Uterus (tissue), 4 donors: ENCODE results near the gene CHD1L. TPM values are rescaled to one million over a fixed set of nuclear protein-coding genes. Genes with fewer than 3 reads are reported as not detected.
A peak's percentile ranks its signal among the peaks of the same experiment; 100 is the strongest.
"Not testable (repeated sequence)": the region's sequence is repeated elsewhere in the genome, so short reads cannot be mapped to it uniquely, and the experiment has no call there.

Experiments used
- DNase-seq, 2 donors: peaks; one replicate each; pipeline ENCODE4 v3.0.0-alpha.2; 2019 to 2020
- H3K27ac ChIP-seq, 2 donors: fragments of 200-600 bp; sonication (generic); 1 replicate in 1 of 2; 2 replicates in 1 of 2; pipeline ENCODE4 v1.5.1; 2016 to 2018
- H3K27me3 ChIP-seq, 2 donors: fragments of 200-600 bp; sonication (generic); one replicate each; pipeline ENCODE4 v1.5.1; 2018 to 2019; ENCODE audit warnings: control low read depth in 1 of 2
- H3K36me3 ChIP-seq, 2 donors: fragments of 200-600 bp; sonication (generic); one replicate each; pipeline ENCODE4 v1.5.1; 2019; ENCODE audit warnings: control low read depth in 1 of 2
- H3K4me1 ChIP-seq, 2 donors: fragments of 200-600 bp; sonication (generic); one replicate each; pipeline ENCODE4 v1.5.1; 2018 to 2019; ENCODE audit warnings: control low read depth in 1 of 2
- H3K4me3 ChIP-seq, 2 donors: fragments of 200-600 bp; sonication (generic); 1 replicate in 1 of 2; 2 replicates in 1 of 2; pipeline ENCODE4 v1.5.1; 2018 to 2019; ENCODE audit warnings: mild to moderate bottlenecking in 1 of 2
- H3K9me3 ChIP-seq, 2 donors: fragments of 200-600 bp; sonication (generic); one replicate each; pipeline ENCODE4 v1.5.1; 2019; ENCODE audit warnings: control low read depth in 1 of 2
- CTCF ChIP-seq, 4 experiments: fragments of 200-600 bp in 2 of 4; fragments of 450-650 bp in 2 of 4; sonication (generic) in 2 of 4; IDR thresholded peaks; one replicate each; pipeline ENCODE4 v1.5.1; 2016 to 2019; ENCODE audit warnings: antibody characterized with exemption in 4 of 4, mild to moderate bottlenecking in 2 of 4, moderate library complexity in 1 of 4
- POLR2A ChIP-seq, 2 donors: fragments of 450-650 bp; IDR thresholded peaks; one replicate each; pipeline ENCODE4 v1.6.1; 2016; ENCODE audit warnings: antibody characterized with exemption in 2 of 2, mild to moderate bottlenecking in 1 of 2, moderate library complexity in 1 of 2
- intact Hi-C: fragments of 100-400 bp; cut with DNase I; formaldehyde crosslinking; loops from one replicate; pipeline ENCODE4 v1.15.1; 2023; ENCODE audit warnings: low total_unique reads
- total RNA-seq, 4 donors: library from RNA; depleted of rRNA in 3 of 4; stranded (reverse); fragments of >200 nt in 3 of 4; gene quantifications; one replicate each; pipeline versions ENCODE4 v1.1.0 to v1.2.4, GENCODE V29; 2014 to 2023
- donor health status: DM: yes; HTN: yes; CAD: no.

CHD1L gene
- total RNA-seq, 4 donors from 2014 or later: 23.5 to 41.3 (median 39.5) TPM

GRCh38 chr1:147283011-147283410 is 40.5 kb downstream of the CHD1L start:
- intact Hi-C loops: no loop called here
- no peak for TF ChIP-seq CTCF (IDR thresholded peaks at IDR 0.05)
- TF ChIP-seq POLR2A (IDR thresholded peaks at IDR 0.05): no peak
- Histone ChIP-seq H3K4me3 (no peak overlapping the region), H3K36me3 (no peaks in the 10 kb centered on the region), H3K9me3 (no peaks in the 10 kb centered on the region), H3K4me1 (no peaks in the 10 kb centered on the region), H3K27ac (no peak overlapping the region), H3K27me3 (no peaks in the 10 kb centered on the region)
- no peak for DNase-seq

- Histone ChIP-seq H3K4me3 (no peak overlapping the region), H3K27me3 (no peaks in the 10 kb centered on the region), H3K27ac (no peak overlapping the region), H3K36me3 (no peaks in the 10 kb centered on the region), H3K9me3 (no peaks in the 10 kb centered on the region), H3K4me1 (no peaks in the 10 kb centered on the region)
- DNase-seq: no peak
- intact Hi-C loops: no loop called here
- TF ChIP-seq POLR2A (IDR thresholded peaks at IDR 0.05) (no peak), CTCF (IDR thresholded peaks at IDR 0.05) (no peak)
Measured at GRCh38 chr1:147287133-147287865, 44.8 kb downstream of the CHD1L start.

GRCh38 chr1:147292012-147292411 is 49.5 kb downstream of the CHD1L start:
- intact Hi-C loops: no loop called here
- Histone ChIP-seq H3K4me1 (no peaks in the 10 kb centered on the region), H3K27ac (peak overlapping the region in 1 of 2 donors; percentile 40), H3K27me3 (no peaks in the 10 kb centered on the region), H3K9me3 (no peaks in the 10 kb centered on the region), H3K4me3 (no peak overlapping the region), H3K36me3 (no peaks in the 10 kb centered on the region)
- no peak for DNase-seq
- TF ChIP-seq POLR2A (IDR thresholded peaks at IDR 0.05) (no peak), CTCF (IDR thresholded peaks at IDR 0.05) (no peak)

- no peaks in the 10 kb centered on the region for H3K27me3 ChIP-seq
- DNase-seq: peak in 1 of 2 donors; percentile 27
- intact Hi-C loops: no loop called here
- H3K36me3 ChIP-seq: no peaks in the 10 kb centered on the region
- H3K4me3 ChIP-seq: no peak overlapping the region
- peak overlapping the region in 1 of 2 donors; percentile 40 for H3K27ac ChIP-seq
- H3K9me3 ChIP-seq: no peaks in the 10 kb centered on the region
- no peak for TF ChIP-seq POLR2A (IDR thresholded peaks at IDR 0.05)
- no peak for TF ChIP-seq CTCF (IDR thresholded peaks at IDR 0.05)
- no peaks in the 10 kb centered on the region for H3K4me1 ChIP-seq
Measured at GRCh38 chr1:147292631-147293251, 50.3 kb downstream of the CHD1L start.

- Histone ChIP-seq H3K9me3 (peaks cover 0 to 16% of the 10 kb centered on the region in 2 donors), H3K27ac (no peak overlapping the region), H3K27me3 (no peaks in the 10 kb centered on the region), H3K4me1 (no peaks in the 10 kb centered on the region), H3K4me3 (no peak overlapping the region), H3K36me3 (no peaks in the 10 kb centered on the region)
- DNase-seq: no peak
- intact Hi-C loops: no loop called here
- no peak for TF ChIP-seq CTCF (IDR thresholded peaks at IDR 0.05)
Measured at GRCh38 chr1:147297438-147297837, 55.0 kb downstream of the CHD1L start.

- H3K36me3 ChIP-seq, H3K4me3 ChIP-seq, H3K27ac ChIP-seq, H3K4me1 ChIP-seq, DNase-seq, H3K27me3 ChIP-seq, intact Hi-C loops: not testable (repeated sequence)
- peaks cover 0 to 44% of the 10 kb centered on the region in 2 donors for H3K9me3 ChIP-seq
Measured at GRCh38 chr1:147305803-147306202, 63.3 kb downstream of the CHD1L start.
